Measurements from ENCODE around the gene FGFRL1. TPM values are rescaled to one million over a fixed set of nuclear protein-coding genes. Genes with fewer than 3 reads are reported as not detected.

The FGFRL1 gene
- total RNA-seq, 2 experiments from 2014 or later = 7.6 to 8.0 TPM

- Mint-ChIP-seq H3K4me3 (no peak overlapping the region), H3K9me3 (no peaks in the 10 kb centered on the region), H3K4me1 (ENCODE audit: low read depth) (peaks cover 23% of the 10 kb centered on the region), H3K36me3 (ENCODE audit: low read depth) (no peaks in the 10 kb centered on the region), H3K27ac (no peak overlapping the region), H3K27me3 (ENCODE audit: low read depth) (no peaks in the 10 kb centered on the region)
- DNase-seq = no peak
- intact Hi-C loops (cut with micrococcal nuclease) = no loop called here
- CTCF ChIA-PET = no interaction called here
Measured at GRCh38 chr4:982814-983213, 28.6 kb upstream of the FGFRL1 start.

DNA sequence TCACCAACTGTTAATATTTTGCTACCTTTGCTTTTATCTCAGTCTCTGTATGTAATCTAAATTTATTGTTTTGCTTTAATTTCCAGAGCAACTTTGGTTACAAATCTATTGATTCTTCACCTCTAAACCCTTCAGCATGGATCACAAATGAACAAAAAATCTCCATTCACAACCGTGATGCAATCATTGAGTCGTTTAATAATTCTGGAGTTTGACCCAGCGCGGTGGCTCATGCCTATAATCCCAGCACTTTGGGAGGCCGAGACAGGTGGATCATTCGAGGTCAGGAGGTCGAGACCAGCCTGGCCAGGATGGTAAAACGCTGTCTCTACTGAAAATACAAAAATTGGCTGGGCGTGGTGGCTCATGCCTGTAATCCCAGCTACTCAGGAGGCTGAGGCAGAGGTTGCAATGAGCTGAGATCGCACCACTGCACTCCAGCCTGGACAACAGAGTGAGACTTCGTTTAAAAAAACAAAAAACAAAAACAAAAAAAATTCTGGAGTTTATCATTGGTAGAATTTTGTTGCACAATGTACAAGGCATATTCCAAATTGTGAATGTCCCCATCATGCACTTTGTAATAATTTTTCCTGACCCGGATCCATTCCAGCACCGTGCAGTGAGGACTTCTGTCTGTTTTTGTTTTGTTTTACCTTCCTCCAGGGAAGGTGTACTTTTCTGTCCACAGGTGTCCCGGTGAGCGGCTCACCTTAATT, 26.9 kb upstream of the FGFRL1 start:
- H3K36me3 Mint-ChIP-seq (ENCODE audit: low read depth) = no peaks in the 10 kb centered on the region
- H3K4me3 Mint-ChIP-seq = peak overlapping the region; percentile 62
- H3K9me3 Mint-ChIP-seq = no peaks in the 10 kb centered on the region
- no peaks in the 10 kb centered on the region for H3K27me3 Mint-ChIP-seq (ENCODE audit: low read depth)
- intact Hi-C loops (cut with micrococcal nuclease) = loop anchor here (5.0 kb wide), 1 partner anchor 382 kb away; no protein-coding TSS in a partner anchor
- H3K27ac Mint-ChIP-seq = no peak overlapping the region
- H3K4me1 Mint-ChIP-seq (ENCODE audit: low read depth) = peaks cover 28% of the 10 kb centered on the region
- CTCF ChIA-PET = interaction anchor here (1.1 kb wide), 1 partner anchor 242 kb away, joined by 4 read pairs; no protein-coding TSS in a partner anchor
- DNase-seq = no peak

GRCh38 chr4:985123-985830, 26.1 kb upstream of the FGFRL1 start:
- Mint-ChIP-seq H3K4me3 (peak overlapping the region; percentile 62), H3K36me3 (ENCODE audit: low read depth) (no peaks in the 10 kb centered on the region), H3K27ac (no peak overlapping the region), H3K27me3 (ENCODE audit: low read depth) (no peaks in the 10 kb centered on the region), H3K4me1 (ENCODE audit: low read depth) (peaks cover 28% of the 10 kb centered on the region), H3K9me3 (no peaks in the 10 kb centered on the region)
- peak; percentile 80 for DNase-seq
- CTCF ChIA-PET = interaction anchor here (1.1 kb wide), 1 partner anchor 140 kb away, joined by 3 read pairs; no protein-coding TSS in a partner anchor
- intact Hi-C loops (cut with micrococcal nuclease) = loop anchor here (5.0 kb wide), 1 partner anchor 383 kb away; no protein-coding TSS in a partner anchor

DNA sequence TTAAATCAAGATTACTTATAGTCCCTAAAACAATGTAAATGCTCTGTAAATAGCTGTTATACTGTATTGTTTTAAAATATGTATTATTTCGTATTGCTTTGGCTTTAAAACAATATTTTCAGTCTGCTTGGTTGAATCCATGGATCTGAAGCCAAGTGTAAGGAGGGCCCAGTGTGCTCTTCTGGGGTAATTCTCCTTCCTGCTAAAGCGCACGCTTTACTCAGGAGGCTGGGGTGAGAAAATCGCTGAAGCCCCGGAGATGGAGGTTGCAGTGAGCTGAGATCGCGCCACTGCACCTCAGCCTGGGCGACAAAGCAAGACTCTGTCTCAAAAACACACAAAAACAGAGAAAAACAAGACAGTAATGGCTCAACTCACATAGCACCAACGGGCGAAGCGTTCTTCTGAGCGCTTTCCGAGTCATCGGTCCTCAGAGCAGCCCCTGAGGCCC, 25.0 kb upstream of the FGFRL1 start:
- H3K27ac Mint-ChIP-seq = peak overlapping the region; percentile 74
- H3K36me3 Mint-ChIP-seq (ENCODE audit: low read depth) = peaks cover 2% of the 10 kb centered on the region
- H3K27me3 Mint-ChIP-seq (ENCODE audit: low read depth) = no peaks in the 10 kb centered on the region
- CTCF ChIA-PET = interaction anchor here (1.0 to 2.8 kb wide), 8 partner anchors 19 to 244 kb away, joined by 3 to 10 read pairs (median 3); no protein-coding TSS in a partner anchor
- intact Hi-C loops (cut with micrococcal nuclease) = loop anchor here (1.0 to 5.0 kb wide), 3 partner anchors 54 to 384 kb away; partner anchors contain the start of genes GAK and TMEM175
- peaks cover 28% of the 10 kb centered on the region for H3K4me1 Mint-ChIP-seq (ENCODE audit: low read depth)
- no peak for DNase-seq
- no peaks in the 10 kb centered on the region for H3K9me3 Mint-ChIP-seq
- peak overlapping the region; percentile 91 for H3K4me3 Mint-ChIP-seq

DNA sequence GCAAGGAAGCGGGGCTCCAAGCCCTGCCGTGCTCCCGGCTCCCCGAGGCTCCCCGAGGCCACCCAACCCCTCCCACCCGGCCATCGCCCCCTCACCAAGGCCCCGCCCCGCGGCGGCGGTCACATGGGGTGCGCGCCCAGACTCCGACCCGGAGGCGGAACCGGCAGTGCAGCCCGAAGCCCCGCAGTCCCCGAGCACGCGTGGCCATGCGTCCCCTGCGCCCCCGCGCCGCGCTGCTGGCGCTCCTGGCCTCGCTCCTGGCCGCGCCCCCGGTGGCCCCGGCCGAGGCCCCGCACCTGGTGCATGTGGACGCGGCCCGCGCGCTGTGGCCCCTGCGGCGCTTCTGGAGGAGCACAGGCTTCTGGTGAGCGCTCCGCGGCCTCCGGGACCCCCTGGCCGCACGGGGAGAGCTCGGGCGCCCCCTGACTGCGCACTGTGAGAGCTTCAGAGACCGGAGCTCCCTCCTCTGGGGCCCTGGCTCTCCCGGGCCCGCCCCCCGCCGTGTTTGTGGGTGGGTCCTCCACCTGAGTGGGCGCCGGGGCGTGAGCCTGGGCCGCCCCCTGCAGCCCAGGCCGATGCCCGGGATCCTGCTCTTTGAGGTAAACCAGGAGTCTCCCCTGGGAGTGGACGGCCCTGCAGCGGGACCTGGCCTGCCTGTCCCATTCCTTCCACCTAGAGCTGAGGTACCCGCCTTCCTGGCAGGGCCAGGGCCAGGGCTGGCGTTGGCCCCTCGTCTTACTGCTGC, 24.4 kb upstream of the FGFRL1 start, which contains the start of gene IDUA:
TSS of gene IDUA (plus strand) at position 166 of the 745 bp plus-strand sequence. CDS start at position 207, 41 bp downstream.
- CTCF ChIA-PET = interaction anchor here (0.9 to 2.8 kb wide), 10 partner anchors 12 to 245 kb away, joined by 3 to 10 read pairs (median 3); no protein-coding TSS in a partner anchor
- peaks cover 28% of the 10 kb centered on the region for H3K4me1 Mint-ChIP-seq (ENCODE audit: low read depth)
- H3K27ac Mint-ChIP-seq = peak within 1 kb of the TSS; percentile 74
- H3K4me3 Mint-ChIP-seq = peak within 1 kb of the TSS; percentile 91
- H3K27me3 Mint-ChIP-seq (ENCODE audit: low read depth) = no peaks in the 10 kb centered on the region
- peak; percentile 87 for DNase-seq
- H3K9me3 Mint-ChIP-seq = no peaks in the 10 kb centered on the region
- intact Hi-C loops (cut with micrococcal nuclease) = loop anchor here (1.0 to 5.0 kb wide), 5 partner anchors 14 to 385 kb away; partner anchors contain the start of genes DGKQ, GAK and TMEM175
- peaks cover 2% of the 10 kb centered on the region for H3K36me3 Mint-ChIP-seq (ENCODE audit: low read depth)

GRCh38 chr4:987624-988513, 23.6 kb upstream of the FGFRL1 start:
- Mint-ChIP-seq H3K27ac (no peak overlapping the region), H3K36me3 (ENCODE audit: low read depth) (peaks cover 2% of the 10 kb centered on the region), H3K9me3 (no peaks in the 10 kb centered on the region), H3K4me1 (ENCODE audit: low read depth) (peaks cover 28% of the 10 kb centered on the region), H3K27me3 (ENCODE audit: low read depth) (no peaks in the 10 kb centered on the region), H3K4me3 (peak overlapping the region; percentile 77)
- no peak for DNase-seq
- CTCF ChIA-PET = interaction anchor here (0.9 to 2.8 kb wide), 9 partner anchors 13 to 245 kb away, joined by 3 to 10 read pairs (median 3); no protein-coding TSS in a partner anchor
- intact Hi-C loops (cut with micrococcal nuclease) = loop anchor here (1.0 to 5.0 kb wide), 4 partner anchors 15 to 386 kb away; partner anchors contain the start of gene DGKQ

DNA sequence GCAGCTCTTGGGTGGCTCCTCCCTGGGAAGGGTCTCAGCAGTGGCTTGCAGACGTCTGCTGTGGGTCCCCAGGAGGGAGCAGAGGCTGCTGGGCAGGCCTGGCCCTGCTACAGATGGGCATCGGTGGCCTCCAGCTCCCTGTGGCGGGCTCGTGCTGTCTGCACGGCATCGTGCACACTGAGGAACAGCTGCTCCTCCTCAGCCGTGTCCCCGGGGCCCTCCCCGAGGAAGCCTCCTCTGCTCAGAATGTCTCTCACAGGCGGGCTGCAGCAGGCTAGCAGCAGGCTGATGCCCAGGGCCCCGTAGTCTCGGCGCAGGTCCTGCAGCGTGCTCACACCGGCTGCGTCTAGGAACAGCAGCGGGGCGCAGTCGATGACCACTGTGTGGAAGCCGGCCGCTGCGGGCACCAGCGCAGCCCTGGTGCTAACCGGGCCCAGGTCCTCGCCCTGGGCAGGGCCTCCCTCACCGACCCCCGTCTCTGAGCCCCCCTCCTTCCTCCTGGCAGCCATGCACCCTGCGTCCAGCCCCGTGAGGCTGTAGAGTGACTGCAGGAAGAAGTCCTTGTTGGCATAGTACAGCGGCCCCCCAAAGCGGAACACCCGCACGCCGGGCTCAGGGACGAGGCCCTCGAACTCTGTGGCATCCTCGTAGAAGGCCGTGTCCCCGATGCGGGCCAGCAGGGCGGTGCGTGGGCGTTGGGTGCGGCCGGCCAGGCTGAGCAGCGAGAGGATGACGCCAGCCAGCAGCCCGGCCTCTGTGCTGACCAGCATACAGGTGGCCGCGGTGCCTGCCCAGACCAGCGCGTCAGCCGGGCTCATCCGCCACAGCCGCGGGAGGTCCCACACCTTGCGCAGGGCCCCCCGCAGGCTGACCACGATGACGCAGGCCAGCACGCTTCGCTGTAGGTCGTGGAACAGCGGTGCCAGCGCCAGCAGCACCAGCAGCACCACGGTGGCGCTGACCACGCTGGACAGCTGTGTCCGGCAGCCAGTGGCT, 22.4 kb upstream of the FGFRL1 start:
- Mint-ChIP-seq H3K27ac (no peak overlapping the region), H3K9me3 (no peaks in the 10 kb centered on the region), H3K27me3 (ENCODE audit: low read depth) (no peaks in the 10 kb centered on the region), H3K4me1 (ENCODE audit: low read depth) (peaks cover 28% of the 10 kb centered on the region), H3K4me3 (no peak overlapping the region), H3K36me3 (ENCODE audit: low read depth) (peaks cover 2% of the 10 kb centered on the region)
- DNase-seq = no peak
- CTCF ChIA-PET = interaction anchor here (2.8 kb wide), 1 partner anchor 59 kb away, joined by 9 read pairs; no protein-coding TSS in a partner anchor
- intact Hi-C loops (cut with micrococcal nuclease) = loop anchor here (5.0 kb wide), 1 partner anchor 387 kb away; no protein-coding TSS in a partner anchor

DNA sequence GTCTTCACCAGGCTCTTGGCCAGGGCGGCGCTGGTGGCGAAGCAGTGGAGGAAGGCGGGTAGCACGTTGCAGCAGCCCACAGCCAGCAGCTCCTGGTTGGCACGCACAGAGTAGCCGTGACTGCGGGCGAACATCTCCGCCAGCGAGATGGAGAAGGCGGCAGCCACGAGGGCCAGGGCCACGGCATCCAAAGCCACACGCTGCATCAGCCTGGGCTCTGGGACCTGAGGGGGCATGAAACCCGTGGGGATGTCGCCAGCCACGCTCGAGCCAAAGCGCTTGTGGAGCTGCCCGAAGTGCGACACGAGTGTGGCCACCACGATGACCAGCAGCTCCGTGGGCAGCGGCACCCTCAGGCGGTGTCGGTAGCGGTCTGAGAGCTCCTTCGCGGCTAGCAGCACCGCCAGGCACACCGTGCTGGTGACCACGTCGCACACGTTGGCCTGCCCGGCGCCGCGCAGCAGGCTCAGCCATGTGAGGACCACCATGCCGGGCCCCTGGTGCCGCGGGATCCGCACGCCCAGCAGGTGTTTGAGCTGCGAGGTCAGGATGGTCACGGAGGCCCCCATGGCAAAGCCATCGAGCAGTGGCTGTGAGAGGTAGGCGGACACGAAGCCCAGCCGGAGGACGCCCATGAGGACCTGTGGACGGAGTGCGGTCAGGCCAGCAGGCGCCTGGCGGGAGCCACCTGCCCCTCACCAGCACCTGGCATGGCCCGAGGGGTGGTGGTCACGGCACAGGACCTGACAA, 21.5 kb upstream of the FGFRL1 start:
- Mint-ChIP-seq H3K27me3 (ENCODE audit: low read depth) (no peaks in the 10 kb centered on the region), H3K9me3 (no peaks in the 10 kb centered on the region), H3K4me1 (ENCODE audit: low read depth) (peaks cover 22% of the 10 kb centered on the region), H3K27ac (no peak overlapping the region), H3K4me3 (no peak overlapping the region), H3K36me3 (ENCODE audit: low read depth) (peaks cover 2% of the 10 kb centered on the region)
- intact Hi-C loops (cut with micrococcal nuclease) = loop anchor here (5.0 kb wide), 1 partner anchor 388 kb away; no protein-coding TSS in a partner anchor
- CTCF ChIA-PET = no interaction called here
- DNase-seq = no peak

GRCh38 chr4:990746-991367, 20.6 kb upstream of the FGFRL1 start:
- CTCF ChIA-PET = interaction anchor here (0.6 kb wide), 1 partner anchor 401 kb away, joined by 3 read pairs; no protein-coding TSS in a partner anchor
- Mint-ChIP-seq H3K27me3 (ENCODE audit: low read depth) (no peaks in the 10 kb centered on the region), H3K36me3 (ENCODE audit: low read depth) (peaks cover 2% of the 10 kb centered on the region), H3K9me3 (no peaks in the 10 kb centered on the region), H3K4me1 (ENCODE audit: low read depth) (peaks cover 14% of the 10 kb centered on the region), H3K4me3 (no peak overlapping the region), H3K27ac (no peak overlapping the region)
- DNase-seq = no peak
- intact Hi-C loops (cut with micrococcal nuclease) = no loop called here
